ENCODE results near the gene FCHO2.

Gene FCHO2

DNA sequence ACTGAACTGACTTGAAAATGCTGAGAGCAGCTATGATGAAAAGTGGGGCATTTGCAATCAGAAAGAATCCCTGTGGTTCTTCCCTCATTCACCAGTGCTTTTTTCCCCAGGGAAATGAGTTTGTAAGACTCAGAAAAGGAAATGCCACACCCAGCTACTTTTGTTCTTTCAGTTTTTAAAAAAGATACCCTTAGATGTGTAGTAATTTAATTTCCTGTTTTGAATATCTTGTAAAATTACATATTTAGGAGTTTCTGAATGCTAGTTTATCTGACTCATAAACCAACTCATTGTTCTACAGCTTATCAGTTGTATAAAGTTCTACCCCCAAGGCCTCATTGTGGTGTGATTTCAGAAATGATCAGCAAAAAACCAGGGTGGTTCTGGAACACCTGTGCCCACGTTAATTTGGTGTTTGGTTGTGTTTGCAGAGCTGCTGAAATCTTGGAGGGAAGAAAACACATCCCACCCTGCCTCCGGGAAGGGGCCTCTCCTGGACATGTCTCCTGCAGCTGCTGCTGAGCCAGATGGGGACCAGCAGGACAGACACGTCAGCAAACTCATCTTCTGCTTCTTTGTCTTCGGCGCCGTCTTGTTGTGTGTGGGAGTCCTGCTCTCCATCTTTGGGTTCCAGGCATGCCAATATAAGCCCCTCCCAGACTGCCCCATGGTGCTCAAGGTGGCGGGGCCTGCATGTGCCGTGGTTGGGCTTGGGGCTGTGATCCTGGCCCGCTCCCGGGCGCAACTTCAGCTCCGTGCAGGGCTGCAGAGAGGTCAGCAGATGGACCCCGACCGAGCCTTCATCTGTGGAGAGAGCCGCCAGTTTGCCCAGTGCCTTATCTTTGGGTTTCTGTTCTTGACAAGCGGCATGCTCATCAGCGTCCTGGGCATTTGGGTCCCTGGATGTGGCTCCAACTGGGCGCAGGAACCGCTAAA, 167.3 kb downstream of the FCHO2 start:
- Mint-ChIP-seq H3K27me3 (peaks cover 64% of the 10 kb centered on the region), H3K27ac (no peak overlapping the region), H3K36me3 (no peaks in the 10 kb centered on the region), H3K4me1 (peaks cover 19% of the 10 kb centered on the region), H3K4me3 (no peak overlapping the region), H3K9me3 (no peaks in the 10 kb centered on the region)
- no peak for ATAC-seq

DNA sequence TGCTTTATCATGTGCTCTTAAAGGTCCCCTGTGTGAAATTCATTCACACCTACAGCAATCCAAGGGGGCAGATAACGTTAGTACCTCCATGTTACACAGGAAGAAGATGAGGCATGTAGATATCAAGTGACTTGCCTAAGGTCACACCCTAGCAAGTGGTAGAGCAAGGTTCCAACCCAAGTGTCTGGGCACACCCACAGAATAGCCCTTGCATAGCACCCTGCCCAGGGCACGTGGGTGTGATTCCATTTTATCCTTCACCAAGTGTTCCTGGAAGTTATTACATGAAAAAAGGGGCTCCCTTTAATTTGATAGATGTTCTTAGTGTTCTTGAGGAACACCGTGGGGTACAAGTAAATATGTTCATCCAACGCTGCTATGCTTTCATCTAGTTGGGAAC, 169.4 kb downstream of the FCHO2 start:
- Mint-ChIP-seq H3K27ac (no peak overlapping the region), H3K27me3 (peaks cover 58% of the 10 kb centered on the region), H3K4me3 (no peak overlapping the region), H3K4me1 (peaks cover 14% of the 10 kb centered on the region), H3K9me3 (no peaks in the 10 kb centered on the region), H3K36me3 (no peaks in the 10 kb centered on the region)
- ATAC-seq = no peak

DNA sequence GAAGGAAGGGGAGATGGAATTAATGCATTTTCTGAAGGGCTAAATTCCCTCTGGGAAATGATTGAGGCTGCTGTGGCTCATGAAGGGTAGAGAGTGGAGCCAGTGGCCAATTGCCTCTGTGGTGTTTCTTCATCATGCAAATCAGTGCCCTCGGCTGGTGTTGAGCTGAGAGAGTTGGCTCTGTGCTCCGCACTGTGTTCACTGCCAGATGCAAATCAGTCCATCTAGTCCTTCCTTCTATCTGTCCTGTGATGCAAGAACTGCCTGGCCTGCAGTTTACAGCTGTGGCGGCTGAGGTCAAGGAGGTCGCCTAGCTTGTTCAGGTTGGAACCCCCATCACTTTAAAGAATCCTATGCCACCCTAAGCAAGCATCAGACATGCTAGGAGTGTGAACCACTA, 170.5 kb downstream of the FCHO2 start:
- no peak for ATAC-seq
- no peak overlapping the region for H3K27ac Mint-ChIP-seq
- H3K9me3 Mint-ChIP-seq = no peaks in the 10 kb centered on the region
- H3K27me3 Mint-ChIP-seq = peaks cover 53% of the 10 kb centered on the region
- no peaks in the 10 kb centered on the region for H3K36me3 Mint-ChIP-seq
- H3K4me1 Mint-ChIP-seq = peaks cover 8% of the 10 kb centered on the region
- H3K4me3 Mint-ChIP-seq = no peak overlapping the region

GRCh38 chr5:73126957-73127356, 171.1 kb downstream of the FCHO2 start:
- no peaks in the 10 kb centered on the region for H3K9me3 Mint-ChIP-seq
- H3K27ac Mint-ChIP-seq = no peak overlapping the region
- no peaks in the 10 kb centered on the region for H3K36me3 Mint-ChIP-seq
- ATAC-seq = no peak
- H3K4me3 Mint-ChIP-seq = no peak overlapping the region
- peaks cover 8% of the 10 kb centered on the region for H3K4me1 Mint-ChIP-seq
- peaks cover 47% of the 10 kb centered on the region for H3K27me3 Mint-ChIP-seq

DNA sequence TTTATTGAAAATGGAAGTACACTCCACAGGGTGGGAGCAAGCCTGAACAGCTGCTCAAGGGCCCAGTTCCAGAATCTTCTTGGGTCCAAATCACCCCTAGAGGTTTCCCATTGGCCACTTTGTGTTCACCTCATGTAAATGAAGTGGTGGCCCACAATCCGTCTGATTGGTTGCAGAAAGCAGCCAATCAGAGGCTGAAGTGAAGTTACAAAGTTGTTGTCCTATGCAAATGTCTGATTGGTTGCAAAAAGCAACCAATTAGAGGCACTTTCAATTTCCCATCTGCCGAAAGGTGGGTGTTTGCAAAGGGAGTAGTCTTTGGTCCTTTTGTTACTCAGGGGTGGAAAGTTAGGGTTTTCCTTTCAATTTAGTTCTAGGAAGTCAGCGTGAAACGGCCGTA, 173.3 kb downstream of the FCHO2 start:
- no peak for ATAC-seq
- Mint-ChIP-seq H3K9me3 (no peaks in the 10 kb centered on the region), H3K4me3 (no peak overlapping the region), H3K36me3 (no peaks in the 10 kb centered on the region), H3K4me1 (no peaks in the 10 kb centered on the region), H3K27ac (no peak overlapping the region), H3K27me3 (peaks cover 40% of the 10 kb centered on the region)

DNA sequence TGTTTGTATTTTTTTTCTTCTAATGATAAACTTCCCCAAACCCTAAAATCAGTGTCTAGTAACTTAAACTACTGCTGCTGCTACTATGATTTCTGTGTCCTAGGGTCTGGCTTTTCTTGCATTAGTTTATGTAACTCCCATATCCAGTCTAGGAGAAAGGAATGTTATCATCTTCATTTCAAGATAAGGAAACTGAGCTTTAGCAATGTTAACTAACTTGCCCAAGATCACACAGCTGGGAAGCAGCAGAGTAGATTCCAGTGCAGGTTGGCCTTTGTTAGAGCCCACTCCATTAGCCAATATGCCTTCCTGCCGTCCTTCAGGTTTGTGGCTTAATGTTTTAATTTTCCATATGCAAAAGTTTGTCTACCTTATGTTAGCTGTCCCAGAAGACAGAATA, 175.0 kb downstream of the FCHO2 start:
- H3K9me3 Mint-ChIP-seq = no peaks in the 10 kb centered on the region
- no peak overlapping the region for H3K27ac Mint-ChIP-seq
- H3K4me3 Mint-ChIP-seq = no peak overlapping the region
- ATAC-seq = no peak
- no peaks in the 10 kb centered on the region for H3K36me3 Mint-ChIP-seq
- H3K27me3 Mint-ChIP-seq = peaks cover 46% of the 10 kb centered on the region
- no peaks in the 10 kb centered on the region for H3K4me1 Mint-ChIP-seq

DNA sequence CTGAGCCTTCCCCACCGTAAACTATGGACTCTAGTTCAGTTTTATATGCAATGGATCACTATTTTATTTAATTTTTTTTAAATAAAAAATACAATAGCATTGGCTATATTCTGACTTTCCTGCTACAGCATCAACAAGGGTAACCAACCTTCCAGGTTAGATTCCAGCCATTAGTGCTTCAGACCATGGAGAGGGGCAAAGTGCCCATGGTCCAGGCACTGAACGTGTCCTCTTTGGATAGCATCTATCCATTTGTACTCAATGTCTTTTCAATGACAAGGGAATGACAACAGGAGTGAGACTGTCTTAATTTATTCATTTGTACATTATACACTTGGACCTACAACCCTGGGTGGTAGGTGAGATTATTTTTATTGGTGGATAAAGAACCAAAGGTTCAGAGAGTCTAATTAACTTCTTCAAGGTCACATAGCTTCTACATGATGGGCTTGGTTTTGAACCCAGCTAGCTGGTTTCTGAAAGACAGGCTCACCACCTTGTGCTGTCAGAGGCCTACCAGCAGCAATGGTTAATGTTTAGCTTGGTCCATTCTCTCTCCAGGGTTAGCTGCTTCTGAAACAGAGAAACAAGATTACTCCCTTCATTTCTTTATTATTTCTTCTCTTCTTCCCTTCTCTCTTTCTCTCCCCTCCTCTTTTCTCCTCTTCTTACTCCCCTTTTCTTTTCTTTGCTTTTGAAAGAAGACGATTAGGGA, 176.0 kb downstream of the FCHO2 start:
- no peaks in the 10 kb centered on the region for H3K36me3 Mint-ChIP-seq
- no peaks in the 10 kb centered on the region for H3K9me3 Mint-ChIP-seq
- no peak overlapping the region for H3K27ac Mint-ChIP-seq
- H3K4me1 Mint-ChIP-seq = no peaks in the 10 kb centered on the region
- ATAC-seq = no peak
- H3K4me3 Mint-ChIP-seq = no peak overlapping the region
- peaks cover 46% of the 10 kb centered on the region for H3K27me3 Mint-ChIP-seq

DNA sequence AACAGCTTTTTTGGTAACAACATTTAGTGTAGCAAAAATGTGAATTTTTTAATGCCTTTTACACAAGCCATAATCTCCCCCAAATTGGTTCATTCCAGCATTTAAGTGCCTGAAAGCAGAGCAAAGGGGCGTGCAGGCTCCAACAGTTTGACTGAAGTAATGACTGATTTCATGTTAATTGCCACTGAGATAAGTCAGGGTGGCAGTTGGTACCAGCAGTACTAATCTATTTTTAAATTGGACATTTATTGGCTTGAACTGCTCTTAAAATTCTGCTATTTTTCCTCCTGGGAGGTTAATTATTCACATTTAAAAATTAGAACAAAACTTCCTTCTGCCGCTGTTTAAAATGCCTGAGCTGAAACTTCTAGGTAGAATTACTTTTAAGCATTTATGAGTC, 176.9 kb downstream of the FCHO2 start:
- ATAC-seq = no peak
- H3K27ac Mint-ChIP-seq = no peak overlapping the region

DNA sequence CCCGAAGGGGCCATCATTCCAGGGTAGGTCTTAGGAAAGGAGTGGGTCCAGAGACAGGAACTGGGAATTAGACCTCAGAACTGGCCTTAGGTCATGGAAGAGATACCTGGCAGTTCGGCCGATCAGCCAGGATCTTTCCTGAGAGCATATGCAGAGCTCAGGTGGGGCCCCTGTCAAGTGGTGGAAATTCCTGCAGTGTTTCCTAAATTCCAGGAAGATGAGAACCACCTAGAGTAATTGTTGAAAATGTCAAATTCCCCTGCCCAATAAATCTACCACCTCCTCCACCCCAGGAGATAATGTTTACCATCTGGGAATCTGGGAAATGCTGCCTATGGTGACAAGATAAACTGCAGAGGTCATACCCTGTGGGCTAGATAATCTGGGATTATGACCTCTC, 179.2 kb downstream of the FCHO2 start:
- Mint-ChIP-seq H3K27ac (no peak overlapping the region), H3K27me3 (peaks cover 54% of the 10 kb centered on the region), H3K9me3 (no peaks in the 10 kb centered on the region), H3K36me3 (no peaks in the 10 kb centered on the region), H3K4me3 (no peak overlapping the region), H3K4me1 (no peaks in the 10 kb centered on the region)
- ATAC-seq = no peak

More for the DNA sequence above, 176.9 kb downstream of the FCHO2 start:
- Mint-ChIP-seq H3K4me3 (no peak overlapping the region), H3K36me3 (no peaks in the 10 kb centered on the region), H3K9me3 (no peaks in the 10 kb centered on the region), H3K27me3 (peaks cover 53% of the 10 kb centered on the region), H3K4me1 (no peaks in the 10 kb centered on the region)

- no peak overlapping the region for H3K27ac Mint-ChIP-seq
- no peak overlapping the region for H3K4me3 Mint-ChIP-seq
- no peaks in the 10 kb centered on the region for H3K36me3 Mint-ChIP-seq
- H3K27me3 Mint-ChIP-seq = peaks cover 48% of the 10 kb centered on the region
- no peak for ATAC-seq
- H3K4me1 Mint-ChIP-seq = no peaks in the 10 kb centered on the region
- no peaks in the 10 kb centered on the region for H3K9me3 Mint-ChIP-seq
These were observed 179.7 kb downstream of the FCHO2 start for GRCh38 chr5:73135429-73136054.

DNA sequence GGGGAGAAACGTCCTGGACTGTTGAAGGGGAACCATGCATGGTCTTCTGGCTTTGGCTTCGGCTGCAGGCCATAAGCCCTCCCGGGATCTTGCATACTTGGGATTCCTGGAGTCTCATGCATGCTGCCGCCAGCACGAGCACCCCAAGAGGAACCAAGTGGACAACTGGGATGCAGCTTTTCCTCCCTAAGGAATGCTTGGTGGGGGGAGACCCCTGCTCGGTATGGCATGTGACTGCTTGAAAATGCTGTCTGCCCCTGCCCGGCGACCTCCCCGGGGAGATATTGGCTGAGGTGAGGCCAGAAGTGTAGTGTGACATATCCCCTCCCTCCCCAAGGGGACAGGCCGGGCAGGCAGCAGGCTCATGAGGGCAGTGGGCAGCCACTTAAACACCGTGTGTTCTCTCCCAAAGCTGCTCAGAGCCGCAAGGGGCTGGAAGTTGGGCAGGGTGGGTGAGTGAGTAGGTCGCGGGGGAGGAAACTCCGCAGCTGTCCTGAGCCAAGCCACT, 180.3 kb downstream of the FCHO2 start:
- H3K4me3 Mint-ChIP-seq = no peak overlapping the region
- ATAC-seq = no peak
- H3K9me3 Mint-ChIP-seq = no peaks in the 10 kb centered on the region
- H3K36me3 Mint-ChIP-seq = no peaks in the 10 kb centered on the region
- H3K27me3 Mint-ChIP-seq = peaks cover 46% of the 10 kb centered on the region
- no peak overlapping the region for H3K27ac Mint-ChIP-seq
- H3K4me1 Mint-ChIP-seq = no peaks in the 10 kb centered on the region

GRCh38 chr5:73137563-73138530, 182.0 kb downstream of the FCHO2 start:
- no peaks in the 10 kb centered on the region for H3K9me3 Mint-ChIP-seq
- peak; percentile 40 for ATAC-seq
- no peaks in the 10 kb centered on the region for H3K36me3 Mint-ChIP-seq
- no peak overlapping the region for H3K27ac Mint-ChIP-seq
- no peak overlapping the region for H3K4me3 Mint-ChIP-seq
- H3K27me3 Mint-ChIP-seq = peaks cover 58% of the 10 kb centered on the region
- H3K4me1 Mint-ChIP-seq = no peaks in the 10 kb centered on the region

- ATAC-seq = no peak
- Mint-ChIP-seq H3K27me3 (peaks cover 65% of the 10 kb centered on the region), H3K4me1 (no peaks in the 10 kb centered on the region), H3K4me3 (no peak overlapping the region), H3K36me3 (no peaks in the 10 kb centered on the region), H3K9me3 (no peaks in the 10 kb centered on the region), H3K27ac (no peak overlapping the region)
These were observed 183.6 kb downstream of the FCHO2 start for GRCh38 chr5:73139485-73139884.

All from stimulated activated memory B cell treated with anti-CD40 and anti-IgM and Interleukin-4, amounts not matched to agents 10 μg/mL and 1 μg/mL and 100 μg/mL, for 72 hours (primary cell).